Suprapubic skin (tissue), 3 donors: ENCODE measurements around the gene PANK1.

Source experiments
- POLR2A ChIP-seq, 2 donors: fragments of 450-650 bp; IDR thresholded peaks; one replicate each; pipeline ENCODE4 v1.6.1; 2017; ENCODE audit warnings: antibody characterized with exemption in 2 of 2, mild to moderate bottlenecking in 2 of 2, moderate library complexity in 2 of 2
- TF ChIP-seq, protein P1 (sequence below), 2 donors: fragments of 200-600 bp in 1 of 2; fragments of 450-650 bp in 1 of 2; sonication (generic) in 1 of 2; IDR thresholded peaks; one replicate each; pipeline ENCODE4 v1.5.1; 2016 to 2019; ENCODE audit warnings: antibody characterized with exemption in 2 of 2, mild to moderate bottlenecking in 1 of 2, moderate library complexity in 1 of 2

DNA sequence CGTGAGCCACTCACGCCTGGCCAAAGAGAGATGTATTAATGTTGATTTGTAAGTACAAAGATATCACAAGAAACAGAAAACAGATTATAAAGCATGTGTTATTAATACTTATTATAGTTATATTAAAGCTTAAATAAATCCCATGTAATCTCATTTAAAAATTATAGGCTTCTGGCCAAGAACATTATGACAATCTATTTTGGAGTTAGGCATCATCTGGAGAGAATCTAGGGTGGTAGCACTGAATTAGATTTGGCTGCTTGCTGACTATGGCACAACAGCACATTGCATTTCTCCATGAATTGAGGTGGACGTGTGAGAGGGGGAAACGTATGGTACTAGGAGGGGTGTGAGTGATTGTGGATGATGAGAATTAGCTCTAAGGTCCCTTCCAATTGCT lies 92.8 kb downstream of the PANK1 start:
- TF ChIP-seq, protein P1, sequence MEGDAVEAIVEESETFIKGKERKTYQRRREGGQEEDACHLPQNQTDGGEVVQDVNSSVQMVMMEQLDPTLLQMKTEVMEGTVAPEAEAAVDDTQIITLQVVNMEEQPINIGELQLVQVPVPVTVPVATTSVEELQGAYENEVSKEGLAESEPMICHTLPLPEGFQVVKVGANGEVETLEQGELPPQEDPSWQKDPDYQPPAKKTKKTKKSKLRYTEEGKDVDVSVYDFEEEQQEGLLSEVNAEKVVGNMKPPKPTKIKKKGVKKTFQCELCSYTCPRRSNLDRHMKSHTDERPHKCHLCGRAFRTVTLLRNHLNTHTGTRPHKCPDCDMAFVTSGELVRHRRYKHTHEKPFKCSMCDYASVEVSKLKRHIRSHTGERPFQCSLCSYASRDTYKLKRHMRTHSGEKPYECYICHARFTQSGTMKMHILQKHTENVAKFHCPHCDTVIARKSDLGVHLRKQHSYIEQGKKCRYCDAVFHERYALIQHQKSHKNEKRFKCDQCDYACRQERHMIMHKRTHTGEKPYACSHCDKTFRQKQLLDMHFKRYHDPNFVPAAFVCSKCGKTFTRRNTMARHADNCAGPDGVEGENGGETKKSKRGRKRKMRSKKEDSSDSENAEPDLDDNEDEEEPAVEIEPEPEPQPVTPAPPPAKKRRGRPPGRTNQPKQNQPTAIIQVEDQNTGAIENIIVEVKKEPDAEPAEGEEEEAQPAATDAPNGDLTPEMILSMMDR (IDR thresholded peaks at IDR 0.05): no peak
- TF ChIP-seq POLR2A (IDR thresholded peaks at IDR 0.05): no peak
